Measurements from ENCODE around the gene KIFC3.

- TF ChIP-seq CTCF (conservative IDR thresholded peaks at IDR 0.05) = no peak
- no peak for TF ChIP-seq ZFX (IDR thresholded peaks at IDR 0.05)
Measured at GRCh38 chr16:57807968-57808528, 5.8 kb upstream of the KIFC3 start.

Data from C4-2B (cell line).